Esophagus muscularis mucosa (tissue), 4 donors: ENCODE results near the gene UQCRFS1.

ENCODE experiments used
- CTCF ChIP-seq, 3 experiments: fragments of 200-600 bp in 2 of 3; fragments of 450-650 bp in 1 of 3; sonication (generic) in 2 of 3; IDR thresholded peaks; one replicate each; pipeline ENCODE4 v1.5.1; 2017 to 2019; ENCODE audit warnings: antibody characterized with exemption in 3 of 3, mild to moderate bottlenecking in 2 of 3, moderate library complexity in 1 of 3
- EP300 ChIP-seq: sonication (generic); formaldehyde crosslinking; IDR thresholded peaks from one replicate; pipeline ENCODE4 v1.6.1; 2017; ENCODE audit warnings: antibody characterized with exemption
- POLR2A ChIP-seq: fragments of 450-650 bp; IDR thresholded peaks from one replicate; pipeline ENCODE4 v1.6.1; 2017; ENCODE audit warnings: antibody characterized with exemption, moderate library complexity, mild to moderate bottlenecking, low read depth
- POLR2AphosphoS5 ChIP-seq, 2 donors: sonication (generic); formaldehyde crosslinking; IDR thresholded peaks; one replicate each; pipeline ENCODE4 v1.6.1; 2017; ENCODE audit warnings: antibody characterized with exemption in 2 of 2

- TF ChIP-seq CTCF (IDR thresholded peaks at IDR 0.05) (no peak), POLR2AphosphoS5 (IDR thresholded peaks at IDR 0.05) (no peak), EP300 (no peak), POLR2A (no peak)
Measured at GRCh38 chr19:29212356-29212647, 649 bp downstream of the UQCRFS1 start.
